Measurements from ENCODE around the gene ADK. TPM values are rescaled to one million over a fixed set of nuclear protein-coding genes. Genes with fewer than 3 reads are reported as not detected.

ADK gene
- total and polyA plus RNA-seq, 2 donors (not counting 3 experiments of a cell fraction or from before 2014, with no cell fraction given), result 11.7 to 46.5 TPM

DNA sequence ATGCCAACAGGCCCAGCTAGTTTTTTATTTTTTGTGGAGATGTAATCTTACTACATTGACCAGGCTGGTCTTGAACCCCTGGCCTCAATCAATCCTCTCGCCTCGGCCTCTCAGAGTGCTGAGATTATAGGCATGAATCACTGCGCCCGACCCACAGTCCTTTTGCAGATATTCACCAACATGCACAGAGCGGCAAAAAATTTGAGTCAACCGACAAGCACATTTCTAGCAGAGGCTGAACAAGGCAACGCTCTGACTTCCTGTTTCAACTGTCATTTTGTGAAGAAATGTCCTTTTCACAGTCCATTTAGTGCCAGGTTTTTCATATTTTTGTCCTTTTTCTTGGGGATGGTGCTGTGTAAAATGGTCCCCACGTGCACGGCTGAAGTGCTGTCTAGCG, 604.3 kb downstream of the ADK start:
- CTCF ChIA-PET, result interaction anchor here (1.0 kb wide), 1 partner anchor 17 kb away, joined by 4 read pairs; no protein-coding TSS in a partner anchor
- Histone ChIP-seq H3K4me2 (ENCODE audit: insufficient read depth, low read length) (no peak overlapping the region), H3K36me3 (ENCODE audit: control insufficient read depth in 2 of 2, extremely low read depth in 1 of 2, insufficient read depth in 2 of 2, low read length in 2 of 2) (no peaks in the 10 kb centered on the region), H3K79me2 (ENCODE audit: control insufficient read depth, insufficient read depth, low read length) (no peaks in the 10 kb centered on the region), H3K4me3 (replicated peaks in 1 of 3; ENCODE audit: insufficient read depth in 1 of 3, low read depth in 1 of 3, low read length in 3 of 3) (no peak overlapping the region), H3K9ac (replicated peaks; ENCODE audit: extremely low read depth, insufficient read depth, low read length) (no peak overlapping the region), H3K9me1 (replicated peaks; ENCODE audit: control insufficient read depth, extremely low read depth, insufficient read depth, low read length) (no peaks in the 10 kb centered on the region), H4K20me1 (replicated peaks; ENCODE audit: control insufficient read depth, extremely low read depth, insufficient read depth, low read length) (no peaks in the 10 kb centered on the region), H3K9me3 (replicated peaks; ENCODE audit: control insufficient read depth, insufficient read depth, low read length) (no peaks in the 10 kb centered on the region), H3K27ac (ENCODE audit: insufficient read depth, low read depth, low read length) (no peak overlapping the region), H2AFZ (ENCODE audit: low read depth, low read length) (no peak overlapping the region), H3K27me3 (ENCODE audit: control insufficient read depth in 2 of 2, insufficient read depth in 2 of 2, low read length in 2 of 2) (no peaks in the 10 kb centered on the region), H3K4me1 (ENCODE audit: control insufficient read depth, extremely low read depth, insufficient read depth, low read length) (no peaks in the 10 kb centered on the region)
- intact Hi-C loops (cut with micrococcal nuclease), result no loop called here
- DNase-seq (ENCODE audit: low read depth, low spot score) (no peak), FAIRE-seq (no peak)
- BruUV-seq (replicated peaks), result no TSS peak
- POLR2A ChIA-PET, result no interaction called here
- TF ChIP-seq EZH2 (IDR thresholded peaks at IDR 0.05; ENCODE audit: borderline replicate concordance, low read depth, low read length, severe bottlenecking), result no peak
- no peak for TF ChIP-seq MYC (IDR thresholded peaks at IDR 0.05; ENCODE audit: low read depth, low read length)
- no peak for TF ChIP-seq GATA2 (IDR thresholded peaks at IDR 0.05; ENCODE audit: insufficient read depth, insufficient read length, low read depth, low read length)
- no peak for TF ChIP-seq POLR2AphosphoS5 (IDR thresholded peaks at IDR 0.05; ENCODE audit: insufficient read depth, low read depth, low read length)
- TF ChIP-seq POLR2A (IDR thresholded peaks at IDR 0.05; ENCODE audit: low read depth, low read length), result no peak
- no peak for TF ChIP-seq FOS (IDR thresholded peaks at IDR 0.05; ENCODE audit: borderline replicate concordance, insufficient read depth, low read length)
- TF ChIP-seq JUN (IDR thresholded peaks at IDR 0.05; ENCODE audit: borderline replicate concordance, insufficient read depth, insufficient read length, low read depth), result no peak
- TF ChIP-seq, protein P1, sequence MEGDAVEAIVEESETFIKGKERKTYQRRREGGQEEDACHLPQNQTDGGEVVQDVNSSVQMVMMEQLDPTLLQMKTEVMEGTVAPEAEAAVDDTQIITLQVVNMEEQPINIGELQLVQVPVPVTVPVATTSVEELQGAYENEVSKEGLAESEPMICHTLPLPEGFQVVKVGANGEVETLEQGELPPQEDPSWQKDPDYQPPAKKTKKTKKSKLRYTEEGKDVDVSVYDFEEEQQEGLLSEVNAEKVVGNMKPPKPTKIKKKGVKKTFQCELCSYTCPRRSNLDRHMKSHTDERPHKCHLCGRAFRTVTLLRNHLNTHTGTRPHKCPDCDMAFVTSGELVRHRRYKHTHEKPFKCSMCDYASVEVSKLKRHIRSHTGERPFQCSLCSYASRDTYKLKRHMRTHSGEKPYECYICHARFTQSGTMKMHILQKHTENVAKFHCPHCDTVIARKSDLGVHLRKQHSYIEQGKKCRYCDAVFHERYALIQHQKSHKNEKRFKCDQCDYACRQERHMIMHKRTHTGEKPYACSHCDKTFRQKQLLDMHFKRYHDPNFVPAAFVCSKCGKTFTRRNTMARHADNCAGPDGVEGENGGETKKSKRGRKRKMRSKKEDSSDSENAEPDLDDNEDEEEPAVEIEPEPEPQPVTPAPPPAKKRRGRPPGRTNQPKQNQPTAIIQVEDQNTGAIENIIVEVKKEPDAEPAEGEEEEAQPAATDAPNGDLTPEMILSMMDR (IDR thresholded peaks at IDR 0.05; ENCODE audit: extremely low read depth in 1 of 2, insufficient read depth in 1 of 2, low read depth in 1 of 2, low read length in 2 of 2), result no peak
- TF ChIP-seq, protein P2, sequence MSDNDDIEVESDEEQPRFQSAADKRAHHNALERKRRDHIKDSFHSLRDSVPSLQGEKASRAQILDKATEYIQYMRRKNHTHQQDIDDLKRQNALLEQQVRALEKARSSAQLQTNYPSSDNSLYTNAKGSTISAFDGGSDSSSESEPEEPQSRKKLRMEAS (IDR thresholded peaks at IDR 0.05; ENCODE audit: insufficient read depth, insufficient read length), result no peak
- dilution Hi-C loops (cut with MboI; ENCODE audit: extremely low pct_ligation_motif_present, low sequenced_read_pairs), result no loop called here

Small RNA genes lying within 50 kb of the gene (small RNA-seq; reads per million reads assigned to genes)
- gene RF00019 (ENCODE audit: insufficient read depth, insufficient read length, low read depth, low replicate concordance) (not detected), gene TIMM9P1 (ENCODE audit: insufficient read depth, insufficient read length, low read depth, low replicate concordance) (not detected)

Other genes with a start within 250 kb of the ADK start
- gene PLAU, start 240.1 kb upstream of the ADK start, total RNA-seq, result 32.5 and 34.9 TPM in 2 replicates
- 22.0 and 23.6 TPM in 2 replicates for gene PLAU, start 240.1 kb upstream of the ADK start, polyA plus RNA-seq
- 203 and 231 TPM in 2 replicates for gene VCL, start 153.1 kb upstream of the ADK start, total RNA-seq
- gene VCL, start 153.1 kb upstream of the ADK start, polyA plus RNA-seq, result 92.7 and 95.4 TPM in 2 replicates
- gene AP3M1, start 393 bp upstream of the ADK start, total RNA-seq, result 52.9 and 58.8 TPM in 2 replicates
- gene AP3M1, start 393 bp upstream of the ADK start, polyA plus RNA-seq, result 28.6 and 34.0 TPM in 2 replicates

Data from endothelial cell of umbilical vein (primary cell).